CD4-positive, alpha-beta T cell treated with Interleukin-12 subunit alpha and Interleukin-12 subunit beta, for 1 hour (primary cell): ENCODE data around the gene PRKAG2.
"Not testable (repeated sequence)": the region's sequence is repeated elsewhere in the genome, so short reads cannot be mapped to it uniquely, and the experiment has no call there.

Experiments
- DNase-seq: peaks from one replicate; pipeline ENCODE4 v3.0.0-alpha.2; 2020

Gene PRKAG2

GRCh38 chr7:151758622-151759540 is 118.0 kb downstream of the PRKAG2 start:
- no peak for DNase-seq

GRCh38 chr7:151757274-151757673 is 119.6 kb downstream of the PRKAG2 start:
- no peak for DNase-seq

- DNase-seq, result no peak
These were observed 120.0 kb downstream of the PRKAG2 start for GRCh38 chr7:151756866-151757265.

GRCh38 chr7:151756076-151756731 is 120.7 kb downstream of the PRKAG2 start:
- peak; percentile 57 for DNase-seq

- DNase-seq, result no peak
These were observed 121.6 kb downstream of the PRKAG2 start for GRCh38 chr7:151755131-151755801.

GRCh38 chr7:151754688-151755130 is 122.2 kb downstream of the PRKAG2 start:
- DNase-seq, result no peak

- peak; percentile 18 for DNase-seq
These were observed 122.7 kb downstream of the PRKAG2 start for GRCh38 chr7:151754142-151754590.

GRCh38 chr7:151752816-151753595 is 123.9 kb downstream of the PRKAG2 start:
- no peak for DNase-seq

GRCh38 chr7:151752037-151752436 is 124.9 kb downstream of the PRKAG2 start:
- no peak for DNase-seq

GRCh38 chr7:151748733-151749132 is 128.2 kb downstream of the PRKAG2 start:
- no peak for DNase-seq

- DNase-seq, result not testable (repeated sequence)
These were observed 128.9 kb downstream of the PRKAG2 start for GRCh38 chr7:151748021-151748420.

- DNase-seq, result no peak
These were observed 131.2 kb downstream of the PRKAG2 start for GRCh38 chr7:151745706-151746105.

- no peak for DNase-seq
These were observed 132.0 kb downstream of the PRKAG2 start for GRCh38 chr7:151744656-151745638.

GRCh38 chr7:151744051-151744580 is 132.8 kb downstream of the PRKAG2 start:
- DNase-seq, result no peak

- DNase-seq, result no peak
These were observed 133.4 kb downstream of the PRKAG2 start for GRCh38 chr7:151743481-151743983.

GRCh38 chr7:151742713-151743480 is 134.0 kb downstream of the PRKAG2 start:
- DNase-seq, result no peak

- DNase-seq, result no peak
These were observed 135.3 kb downstream of the PRKAG2 start for GRCh38 chr7:151741585-151741984.

- DNase-seq, result no peak
These were observed 136.6 kb downstream of the PRKAG2 start for GRCh38 chr7:151740081-151740851.

- no peak for DNase-seq
These were observed 138.0 kb downstream of the PRKAG2 start for GRCh38 chr7:151738925-151739324.
